ENCODE measurements around the gene SNX14. TPM values are rescaled to one million over a fixed set of nuclear protein-coding genes. Genes with fewer than 3 reads are reported as not detected.
A peak's percentile ranks its signal among the peaks of the same experiment; 100 is the strongest.
"Not testable (repeated sequence)": the region's sequence is repeated elsewhere in the genome, so short reads cannot be mapped to it uniquely, and the experiment has no call there.

Gene SNX14
- total and polyA plus RNA-seq, 12 donors, result 21.3 to 52.5 (median 28.5) TPM

GRCh38 chr6:85641522-85641896, 47.9 kb upstream of the SNX14 start:
- peaks cover 4 to 60% (median 54%) of the 10 kb centered on the region in 9 donors for H3K4me1 ChIP-seq

DNA sequence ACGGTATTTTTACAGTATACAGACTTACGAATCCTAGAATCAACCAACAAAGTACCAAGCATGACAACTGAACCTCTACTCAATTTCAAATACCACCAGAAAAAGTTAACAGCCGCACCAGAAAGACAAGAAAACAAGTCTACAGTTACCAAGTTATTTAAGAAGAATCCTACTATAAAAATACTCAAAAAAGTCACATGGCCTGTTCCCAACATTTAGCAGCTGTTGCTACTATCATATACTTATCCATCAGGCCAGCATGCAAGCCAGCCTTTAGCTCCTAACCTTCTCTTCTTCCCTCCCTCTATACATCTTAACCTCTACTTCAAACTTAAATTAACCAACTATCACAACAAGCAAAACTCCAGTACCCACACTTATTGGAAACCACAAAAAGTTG, 47.2 kb upstream of the SNX14 start:
- peaks cover 4 to 63% (median 58%) of the 10 kb centered on the region in 9 donors for H3K4me1 ChIP-seq
- H3K27ac ChIP-seq, result peak overlapping the region in 1 of 10 donors; percentile 100
- 34 to 35% methylated on average over 3 of the region's 3 CpGs for WGBS, 2 donors
- H3K4me3 ChIP-seq, result peak overlapping the region in 8 of 10 donors; percentile 78 to 99 (median 95)
- no peaks in the 10 kb centered on the region for H3K9me3 ChIP-seq
- intact Hi-C loops (cut with DNase I), result loop anchor here in 4 of 10 donors (5.0 kb wide), 2 partner anchors 36 to 49 kb away; partner anchors contain the start of gene SNX14 (in 2 of the 4)
- no peak for TF ChIP-seq CTCF (IDR thresholded peaks at IDR 0.05)
- ATAC-seq (no peak), DNase-seq (no peak)
- no peaks in the 10 kb centered on the region for H3K27me3 ChIP-seq
- peaks cover 0 to 53% (median 35%) of the 10 kb centered on the region in 9 donors for H3K36me3 ChIP-seq

More at GRCh38 chr6:85641522-85641896, 47.9 kb upstream of the SNX14 start:
- no peak for ATAC-seq
- Histone ChIP-seq H3K4me3 (peak overlapping the region; percentile 78 to 99 (median 95)), H3K27me3 (no peaks in the 10 kb centered on the region), H3K36me3 (peaks cover 0 to 46% (median 30%) of the 10 kb centered on the region in 9 donors), H3K27ac (peak overlapping the region; percentile 94 to 100 (median 100)), H3K9me3 (no peaks in the 10 kb centered on the region)
- TF ChIP-seq CTCF (IDR thresholded peaks at IDR 0.05), result no peak
- DNase-seq, result no peak
- intact Hi-C loops (cut with DNase I), result loop anchor here in 4 of 10 donors (5.0 kb wide), 2 partner anchors 36 to 49 kb away; partner anchors contain the start of gene SNX14 (in 2 of the 4)
- WGBS, 2 donors, result 0 to 1% methylated on average over 14 of the region's 14 CpGs

- no peak for TF ChIP-seq CTCF (IDR thresholded peaks at IDR 0.05)
- DNase-seq (no peak), ATAC-seq (no peak)
- 55 to 86% methylated on average over 3 of the region's 3 CpGs for WGBS, 2 donors
- H3K4me1 ChIP-seq, result peaks cover 4 to 69% (median 56%) of the 10 kb centered on the region in 9 donors
- H3K4me3 ChIP-seq, result no peak overlapping the region
- no peaks in the 10 kb centered on the region for H3K27me3 ChIP-seq
- intact Hi-C loops (cut with DNase I), result no loop called here
- peaks cover 0 to 85% (median 59%) of the 10 kb centered on the region in 9 donors for H3K36me3 ChIP-seq
- H3K27ac ChIP-seq, result no peak overlapping the region
- H3K9me3 ChIP-seq, result no peaks in the 10 kb centered on the region
Observed at GRCh38 chr6:85637579-85637978, 43.9 kb upstream of the SNX14 start.

GRCh38 chr6:85632164-85632942, 38.7 kb upstream of the SNX14 start:
- intact Hi-C loops (cut with DNase I), result no loop called here
- TF ChIP-seq CTCF (IDR thresholded peaks at IDR 0.05), result no peak
- peaks cover 0 to 57% (median 37%) of the 10 kb centered on the region in 9 donors for H3K4me1 ChIP-seq
- 92 to 95% methylated on average over 6 of the region's 6 CpGs for WGBS, 2 donors
- no peak overlapping the region for H3K4me3 ChIP-seq
- ATAC-seq, result no peak
- H3K9me3 ChIP-seq, result no peaks in the 10 kb centered on the region
- H3K36me3 ChIP-seq, result peaks cover 0 to 100% (median 53%) of the 10 kb centered on the region in 9 donors
- no peak for DNase-seq
- H3K27me3 ChIP-seq, result no peaks in the 10 kb centered on the region
- H3K27ac ChIP-seq, result peak overlapping the region in 1 of 10 donors; percentile 32

- H3K4me3 ChIP-seq; H3K9me3 ChIP-seq; ATAC-seq; intact Hi-C loops (cut with DNase I); H3K27me3 ChIP-seq; DNase-seq: not testable (repeated sequence)
- peaks cover 0 to 100% (median 55%) of the 10 kb centered on the region in 9 donors for H3K36me3 ChIP-seq
- H3K4me1 ChIP-seq, result peaks cover 0 to 56% (median 31%) of the 10 kb centered on the region in 9 donors
- H3K27ac ChIP-seq, result peak overlapping the region in 1 of 10 donors; percentile 32
- WGBS, 2 donors, result 95 to 97% methylated on average over 5 of the region's 5 CpGs
Observed at GRCh38 chr6:85631117-85631516, 37.5 kb upstream of the SNX14 start.

Data from heart right ventricle (tissue), 16 donors.